Panc1 (cell line): ENCODE results near the gene LRRK1. TPM values are rescaled to one million over a fixed set of nuclear protein-coding genes. Genes with fewer than 3 reads are reported as not detected.

Experiments
- ATAC-seq: fragments of 200-7000 bp; cut with Tn5 transposase; 2 replicates; pipeline ENCODE4 v1.9.1; 2020; ENCODE audit warnings: mild to moderate bottlenecking, moderate library complexity
- BruUV-seq: library from RNA; stranded (reverse); fragments of 400-500 nt; replicated peaks from 2 replicates; lab custom pipeline; 2021; lab: Mats Ljungman, UMichigan
- CTCF ChIA-PET: fragments of 300-600 bp; sonication (Branson Sonifier 250); formaldehyde crosslinking; loops from one replicate; lab custom pipeline; 2022; ENCODE audit warnings: antibody characterized with exemption; lab: Charles Lee
- POLR2A ChIA-PET: fragments of 300-600 bp; sonication (Branson Sonifier 250); formaldehyde crosslinking; loops from one replicate; lab custom pipeline; 2022; ENCODE audit warnings: antibody characterized with exemption; lab: Charles Lee
- DNase-seq: peaks from one replicate; pipeline ENCODE4 v3.0.0-alpha.2; 2010; ENCODE audit warnings: low read depth, low spot score
- H3K27ac ChIP-seq: 2 replicates; pipeline ENCODE4 v1.5.1; 2011; ENCODE audit warnings: mild to moderate bottlenecking, low read length, inconsistent platforms
- H3K27me3 ChIP-seq: fragments of 200-500 bp; sonication (Bioruptor generic); 2 replicates; pipeline ENCODE4 v1.6.0; 2014; ENCODE audit warnings: low read length, inconsistent platforms; ENCODE audit not compliant: control insufficient read depth, insufficient read depth
- H3K36me3 ChIP-seq: fragments of 200-500 bp; sonication (Bioruptor generic); 2 replicates; pipeline ENCODE4 v1.5.1; 2014; ENCODE audit warnings: inconsistent platforms, mild to moderate bottlenecking, low read length, moderate library complexity; ENCODE audit not compliant: control insufficient read depth, insufficient read depth
- H3K4me1 ChIP-seq: 2 replicates; pipeline ENCODE4 v1.5.1; 2011; ENCODE audit warnings: inconsistent platforms, mild to moderate bottlenecking, low read length, moderate library complexity; ENCODE audit not compliant: control insufficient read depth, insufficient read depth
- H3K4me3 ChIP-seq, 2 experiments: 2 replicates each; pipeline ENCODE4 v1.5.1; 2011 to 2012; ENCODE audit warnings: low read depth in 2 of 2, low read length in 2 of 2, mild to moderate bottlenecking in 2 of 2, inconsistent platforms in 1 of 2, moderate library complexity in 1 of 2
- H3K9me3 ChIP-seq: fragments of 200-500 bp; sonication (Bioruptor generic); 2 replicates; pipeline ENCODE4 v1.5.1; 2014; ENCODE audit warnings: low read depth, mild to moderate bottlenecking, inconsistent platforms, low read length, moderate library complexity; ENCODE audit not compliant: control insufficient read depth, insufficient read depth
- POLR2AphosphoS5 ChIP-seq: IDR thresholded peaks from 2 replicates; pipeline ENCODE4 v1.6.1; 2012; ENCODE audit warnings: mild to moderate bottlenecking, low read depth, low read length, moderate library complexity
- REST ChIP-seq, 2 experiments: IDR thresholded peaks; 2 replicates each; pipeline ENCODE4 v1.6.1; 2011 to 2012; ENCODE audit warnings: low read depth in 2 of 2, control low read depth in 1 of 2, low read length in 1 of 2, mild to moderate bottlenecking in 1 of 2, moderate library complexity in 1 of 2; ENCODE audit not compliant: insufficient read depth in 1 of 2
- SIN3A ChIP-seq: IDR thresholded peaks from 2 replicates; pipeline ENCODE4 v1.6.1; 2012; ENCODE audit warnings: low read depth, mild to moderate bottlenecking, low read length, moderate library complexity, borderline replicate concordance; ENCODE audit not compliant: insufficient read depth
- TCF7L2 ChIP-seq: IDR thresholded peaks from 2 replicates; pipeline ENCODE4 v1.6.1; 2011; ENCODE audit warnings: mild to moderate bottlenecking, low read depth, low read length, inconsistent platforms
- in situ Hi-C: cut with HindIII; loops from 2 replicates; pipeline ENCODE4 v1.10.0; 2016; ENCODE audit warnings: low sequenced_read_pairs, low pct_unique_long_range_greater_than_20kb
- intact Hi-C: fragments of 100-400 bp; cut with micrococcal nuclease; formaldehyde crosslinking; loops from one replicate; pipeline ENCODE4 v1.10.0; 2022; ENCODE audit not compliant: unreplicated experiment
- total RNA-seq: library from RNA; stranded (reverse); gene quantifications from one replicate; pipeline ENCODE4 v1.2.1, GENCODE V29; 2021; ENCODE audit not compliant: unreplicated experiment
- TF ChIP-seq, protein P1 (sequence below): fragments of 450-650 bp; IDR thresholded peaks from 2 replicates; pipeline ENCODE4 v1.5.1; 2017; ENCODE audit warnings: mild to moderate bottlenecking

Gene LRRK1
- total RNA-seq, 1 experiment from 2014 or later, result 88.0 TPM

DNA sequence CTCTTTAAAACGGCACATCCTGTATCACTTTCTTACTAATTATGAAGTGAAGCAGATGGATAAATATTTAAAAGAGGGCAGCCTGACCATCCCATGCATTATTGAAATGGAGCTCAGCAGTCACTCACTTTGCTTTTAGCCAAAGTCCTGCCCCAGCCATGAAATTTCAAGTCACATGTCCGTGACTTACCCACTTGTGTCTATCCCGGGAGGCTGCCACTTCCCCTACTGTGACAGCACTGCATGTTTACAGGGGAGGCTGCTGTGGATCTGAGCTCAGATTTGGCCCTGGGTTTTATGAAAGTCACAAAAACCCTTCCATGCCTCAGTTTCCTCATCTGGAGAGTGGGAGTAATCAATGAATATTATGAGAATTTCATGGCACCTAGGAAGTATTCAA, 17.9 kb upstream of the LRRK1 start:
- in situ Hi-C loops, result no loop called here
- Histone ChIP-seq H3K4me3 (no peak overlapping the region), H3K4me1 (no peaks in the 10 kb centered on the region), H3K36me3 (peaks cover 22% of the 10 kb centered on the region), H3K27ac (no peak overlapping the region), H3K9me3 (no peaks in the 10 kb centered on the region), H3K27me3 (no peaks in the 10 kb centered on the region)
- BruUV-seq, result no TSS peak
- ChIA-PET CTCF (no interaction called here), POLR2A (no interaction called here)
- intact Hi-C loops, result no loop called here
- DNase-seq, result no peak
- TF ChIP-seq POLR2AphosphoS5 (no peak), REST (IDR thresholded peaks at IDR 0.05; ENCODE audit: insufficient read depth in 1 of 2, low read depth in 2 of 2, low read length in 1 of 2) (no peak), SIN3A (no peak), TCF7L2 (no peak)
- TF ChIP-seq, protein P1, sequence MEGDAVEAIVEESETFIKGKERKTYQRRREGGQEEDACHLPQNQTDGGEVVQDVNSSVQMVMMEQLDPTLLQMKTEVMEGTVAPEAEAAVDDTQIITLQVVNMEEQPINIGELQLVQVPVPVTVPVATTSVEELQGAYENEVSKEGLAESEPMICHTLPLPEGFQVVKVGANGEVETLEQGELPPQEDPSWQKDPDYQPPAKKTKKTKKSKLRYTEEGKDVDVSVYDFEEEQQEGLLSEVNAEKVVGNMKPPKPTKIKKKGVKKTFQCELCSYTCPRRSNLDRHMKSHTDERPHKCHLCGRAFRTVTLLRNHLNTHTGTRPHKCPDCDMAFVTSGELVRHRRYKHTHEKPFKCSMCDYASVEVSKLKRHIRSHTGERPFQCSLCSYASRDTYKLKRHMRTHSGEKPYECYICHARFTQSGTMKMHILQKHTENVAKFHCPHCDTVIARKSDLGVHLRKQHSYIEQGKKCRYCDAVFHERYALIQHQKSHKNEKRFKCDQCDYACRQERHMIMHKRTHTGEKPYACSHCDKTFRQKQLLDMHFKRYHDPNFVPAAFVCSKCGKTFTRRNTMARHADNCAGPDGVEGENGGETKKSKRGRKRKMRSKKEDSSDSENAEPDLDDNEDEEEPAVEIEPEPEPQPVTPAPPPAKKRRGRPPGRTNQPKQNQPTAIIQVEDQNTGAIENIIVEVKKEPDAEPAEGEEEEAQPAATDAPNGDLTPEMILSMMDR, result no peak
- no peak for ATAC-seq

- no peak for TF ChIP-seq TCF7L2
- TF ChIP-seq SIN3A, result no peak
- TF ChIP-seq, protein P1, result no peak
- TF ChIP-seq POLR2AphosphoS5, result no peak
- TF ChIP-seq REST (IDR thresholded peaks at IDR 0.05; ENCODE audit: insufficient read depth in 1 of 2, low read depth in 2 of 2, low read length in 1 of 2), result no peak
- no peak overlapping the region; a peak in 1 of 4 replicates for H3K4me3 ChIP-seq
- H3K9me3 ChIP-seq, result no peaks in the 10 kb centered on the region
- DNase-seq (no peak), ATAC-seq (no peak)
- intact Hi-C loops (no loop called here), in situ Hi-C loops (no loop called here)
- BruUV-seq, result no TSS peak
- H3K27me3 ChIP-seq, result no peaks in the 10 kb centered on the region
- H3K4me1 ChIP-seq, result no peaks in the 10 kb centered on the region
- no peak overlapping the region for H3K27ac ChIP-seq
- POLR2A ChIA-PET, result no interaction called here
- peaks cover 18% of the 10 kb centered on the region for H3K36me3 ChIP-seq
- CTCF ChIA-PET, result interaction anchor here (0.8 kb wide), 1 partner anchor 685 kb away, joined by 7 read pairs; no protein-coding TSS in a partner anchor
Measured at GRCh38 chr15:100901702-100902435, 17.3 kb upstream of the LRRK1 start.
